Nephron (organoid): ENCODE results near the gene RAB25.

ENCODE experiments used
- H3K27ac Mint-ChIP-seq, 3 experiments: 2 replicates each; pipeline ENCODE4 v1.8.0; 2020; ENCODE audit warnings: mixed read lengths in 3 of 3, mild to moderate bottlenecking in 2 of 3, moderate library complexity in 1 of 3
- H3K27me3 Mint-ChIP-seq: 2 replicates; pipeline ENCODE4 v1.8.0; 2021; ENCODE audit warnings: low read depth, mild to moderate bottlenecking, moderate library complexity, mixed read lengths
- H3K36me3 Mint-ChIP-seq: 2 replicates; pipeline ENCODE4 v1.8.0; 2020; ENCODE audit warnings: low read depth, mixed read lengths
- H3K4me1 Mint-ChIP-seq: 2 replicates; pipeline ENCODE4 v1.8.0; 2020; ENCODE audit warnings: mixed read lengths
- H3K4me3 Mint-ChIP-seq, 3 experiments: 2 replicates each; pipeline ENCODE4 v1.8.0; 2020; ENCODE audit warnings: mild to moderate bottlenecking in 3 of 3, mixed read lengths in 3 of 3, moderate library complexity in 2 of 3
- H3K9me3 Mint-ChIP-seq: 2 replicates; pipeline ENCODE4 v1.8.0; 2020; ENCODE audit warnings: mixed read lengths
- TF ChIP-seq, protein P1 (sequence below), 3 experiments: fragments of 200-600 bp; sonication (generic); IDR thresholded peaks; one replicate each; pipeline ENCODE4 v1.5.0; 2021; ENCODE audit warnings: antibody characterized with exemption in 3 of 3; ENCODE audit not compliant: unreplicated experiment in 3 of 3

Gene RAB25

DNA sequence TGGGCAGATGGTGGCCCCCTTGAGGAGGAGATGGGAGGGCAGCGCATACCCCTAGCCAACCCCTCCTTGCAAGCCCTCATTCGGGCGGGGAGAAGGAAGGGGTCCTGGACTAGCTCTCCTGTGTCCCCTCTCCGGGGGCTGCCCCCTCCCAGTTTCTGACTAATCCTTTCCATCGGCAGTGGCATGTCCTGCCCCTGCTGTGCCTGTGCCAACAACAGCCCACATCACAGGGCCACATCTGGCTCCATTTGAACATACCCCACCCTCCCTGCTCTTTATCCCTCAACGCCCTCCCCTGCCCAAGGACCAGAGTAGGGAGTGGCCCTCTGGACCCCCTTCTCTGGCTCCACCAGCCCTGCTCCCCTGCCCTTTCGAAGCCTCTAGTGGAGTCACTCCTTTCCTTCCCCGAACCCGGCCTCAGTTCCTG, 42.6 kb downstream of the RAB25 start:
- Mint-ChIP-seq H3K4me3 (peak overlapping the region in 1 of 3 experiments; percentile 74), H3K27me3 (no peaks in the 10 kb centered on the region)

DNA sequence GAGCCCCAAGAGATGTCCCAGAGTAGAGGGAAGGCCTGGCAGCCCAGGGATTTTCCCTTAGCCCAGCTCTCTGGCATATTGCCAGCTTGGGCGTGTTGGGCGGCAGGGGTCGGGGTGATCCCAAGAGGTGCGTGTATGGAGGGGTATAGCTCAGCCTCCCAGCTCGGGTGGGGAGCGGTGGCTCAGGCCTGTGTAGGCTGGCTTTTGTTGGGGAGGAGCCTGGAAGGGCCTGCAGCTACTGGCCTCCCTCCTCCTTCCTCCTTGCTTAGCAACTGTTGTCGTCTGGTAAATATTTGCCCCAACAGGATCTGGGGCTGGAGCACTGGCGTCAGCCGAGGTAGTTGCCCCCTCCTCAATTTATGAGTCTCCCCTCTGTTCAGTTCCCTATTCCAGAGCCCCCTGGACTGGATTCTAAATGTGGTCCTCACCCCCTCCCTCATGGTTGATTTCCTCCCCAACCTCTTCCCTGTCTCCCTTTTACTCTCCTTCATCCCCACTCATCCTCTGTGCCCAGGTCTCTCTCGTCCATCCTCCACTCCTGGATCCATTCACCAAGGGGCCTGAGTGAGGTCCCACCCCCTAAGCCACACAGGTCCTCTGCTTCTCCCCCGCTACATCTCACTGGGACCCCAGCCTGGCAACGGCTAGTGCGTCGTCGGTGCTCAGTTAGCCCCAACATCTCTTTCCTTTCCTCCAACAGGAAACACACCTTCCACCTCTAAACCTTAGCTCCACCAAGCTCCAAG, 43.3 kb downstream of the RAB25 start:
- no peaks in the 10 kb centered on the region for H3K9me3 Mint-ChIP-seq
- H3K27ac Mint-ChIP-seq: peak overlapping the region; percentile 95 to 96 (median 96)
- TF ChIP-seq, protein P1, sequence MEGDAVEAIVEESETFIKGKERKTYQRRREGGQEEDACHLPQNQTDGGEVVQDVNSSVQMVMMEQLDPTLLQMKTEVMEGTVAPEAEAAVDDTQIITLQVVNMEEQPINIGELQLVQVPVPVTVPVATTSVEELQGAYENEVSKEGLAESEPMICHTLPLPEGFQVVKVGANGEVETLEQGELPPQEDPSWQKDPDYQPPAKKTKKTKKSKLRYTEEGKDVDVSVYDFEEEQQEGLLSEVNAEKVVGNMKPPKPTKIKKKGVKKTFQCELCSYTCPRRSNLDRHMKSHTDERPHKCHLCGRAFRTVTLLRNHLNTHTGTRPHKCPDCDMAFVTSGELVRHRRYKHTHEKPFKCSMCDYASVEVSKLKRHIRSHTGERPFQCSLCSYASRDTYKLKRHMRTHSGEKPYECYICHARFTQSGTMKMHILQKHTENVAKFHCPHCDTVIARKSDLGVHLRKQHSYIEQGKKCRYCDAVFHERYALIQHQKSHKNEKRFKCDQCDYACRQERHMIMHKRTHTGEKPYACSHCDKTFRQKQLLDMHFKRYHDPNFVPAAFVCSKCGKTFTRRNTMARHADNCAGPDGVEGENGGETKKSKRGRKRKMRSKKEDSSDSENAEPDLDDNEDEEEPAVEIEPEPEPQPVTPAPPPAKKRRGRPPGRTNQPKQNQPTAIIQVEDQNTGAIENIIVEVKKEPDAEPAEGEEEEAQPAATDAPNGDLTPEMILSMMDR (IDR thresholded peaks at IDR 0.05; ENCODE audit: unreplicated experiment in 3 of 3): no peak
- peaks cover 12% of the 10 kb centered on the region for H3K36me3 Mint-ChIP-seq
- no peaks in the 10 kb centered on the region for H3K27me3 Mint-ChIP-seq
- H3K4me3 Mint-ChIP-seq: peak overlapping the region; percentile 51 to 74 (median 55)
- H3K4me1 Mint-ChIP-seq: peaks cover 87% of the 10 kb centered on the region

More for the DNA sequence above, 42.6 kb downstream of the RAB25 start:
- Mint-ChIP-seq H3K27ac (peak overlapping the region; percentile 95 to 96 (median 96)), H3K9me3 (no peaks in the 10 kb centered on the region), H3K36me3 (peaks cover 14% of the 10 kb centered on the region), H3K4me1 (peaks cover 81% of the 10 kb centered on the region)
- TF ChIP-seq, protein P1 (IDR thresholded peaks at IDR 0.05; ENCODE audit: unreplicated experiment in 3 of 3): no peak

DNA sequence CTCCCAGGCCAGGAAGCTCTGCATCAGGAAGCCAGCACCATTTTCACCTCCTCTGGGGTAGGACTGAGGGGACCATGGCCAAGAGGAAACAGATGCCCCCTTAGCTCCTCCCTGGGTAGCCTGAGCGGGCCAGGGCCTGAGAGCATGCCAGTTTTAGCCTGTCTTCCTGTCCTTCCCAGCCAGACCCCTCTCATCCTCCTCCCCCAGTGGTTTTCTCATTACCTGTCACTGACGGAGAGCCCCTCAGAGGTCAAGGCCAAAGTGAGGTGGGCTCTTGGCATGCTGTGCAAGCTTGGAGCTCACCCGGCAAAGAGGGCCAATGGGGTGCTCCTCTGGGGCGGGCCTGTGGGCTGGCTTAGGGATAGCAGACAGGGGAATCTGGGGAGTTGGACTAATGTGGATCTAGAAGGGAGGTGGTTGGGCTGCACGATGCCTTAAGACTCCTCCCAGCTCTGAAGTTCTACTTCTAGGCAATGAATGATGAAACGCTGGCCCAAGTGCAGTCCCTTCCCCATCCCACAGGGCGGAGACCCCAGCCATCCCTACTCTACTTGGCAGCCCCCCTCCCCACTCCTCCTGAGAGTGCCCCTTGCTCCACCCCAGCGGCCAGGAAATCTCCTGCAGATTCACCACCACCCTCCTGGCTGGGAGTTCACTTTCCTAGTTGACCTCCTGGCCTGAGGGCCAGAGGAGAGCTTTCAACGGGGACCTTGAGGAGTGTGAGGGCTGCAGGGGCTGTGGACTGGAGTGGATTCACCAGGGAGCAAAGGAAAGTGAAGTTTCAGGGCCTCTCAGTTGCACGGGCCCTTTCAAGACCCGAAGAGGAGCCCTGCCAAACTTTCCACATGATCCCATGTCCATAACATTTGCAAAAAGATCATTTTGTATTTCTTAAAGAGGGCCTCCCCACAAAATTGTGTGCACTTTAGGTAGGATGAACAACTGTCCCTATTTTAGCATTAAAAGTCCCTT, 44.2 kb downstream of the RAB25 start:
- Mint-ChIP-seq H3K9me3 (no peaks in the 10 kb centered on the region), H3K4me3 (peak overlapping the region; percentile 74 to 78 (median 76)), H3K27me3 (no peaks in the 10 kb centered on the region), H3K27ac (peak overlapping the region; percentile 95 to 96 (median 96)), H3K36me3 (peaks cover 15% of the 10 kb centered on the region), H3K4me1 (peaks cover 92% of the 10 kb centered on the region)
- TF ChIP-seq, protein P1 (IDR thresholded peaks at IDR 0.05; ENCODE audit: unreplicated experiment in 3 of 3): no peak

DNA sequence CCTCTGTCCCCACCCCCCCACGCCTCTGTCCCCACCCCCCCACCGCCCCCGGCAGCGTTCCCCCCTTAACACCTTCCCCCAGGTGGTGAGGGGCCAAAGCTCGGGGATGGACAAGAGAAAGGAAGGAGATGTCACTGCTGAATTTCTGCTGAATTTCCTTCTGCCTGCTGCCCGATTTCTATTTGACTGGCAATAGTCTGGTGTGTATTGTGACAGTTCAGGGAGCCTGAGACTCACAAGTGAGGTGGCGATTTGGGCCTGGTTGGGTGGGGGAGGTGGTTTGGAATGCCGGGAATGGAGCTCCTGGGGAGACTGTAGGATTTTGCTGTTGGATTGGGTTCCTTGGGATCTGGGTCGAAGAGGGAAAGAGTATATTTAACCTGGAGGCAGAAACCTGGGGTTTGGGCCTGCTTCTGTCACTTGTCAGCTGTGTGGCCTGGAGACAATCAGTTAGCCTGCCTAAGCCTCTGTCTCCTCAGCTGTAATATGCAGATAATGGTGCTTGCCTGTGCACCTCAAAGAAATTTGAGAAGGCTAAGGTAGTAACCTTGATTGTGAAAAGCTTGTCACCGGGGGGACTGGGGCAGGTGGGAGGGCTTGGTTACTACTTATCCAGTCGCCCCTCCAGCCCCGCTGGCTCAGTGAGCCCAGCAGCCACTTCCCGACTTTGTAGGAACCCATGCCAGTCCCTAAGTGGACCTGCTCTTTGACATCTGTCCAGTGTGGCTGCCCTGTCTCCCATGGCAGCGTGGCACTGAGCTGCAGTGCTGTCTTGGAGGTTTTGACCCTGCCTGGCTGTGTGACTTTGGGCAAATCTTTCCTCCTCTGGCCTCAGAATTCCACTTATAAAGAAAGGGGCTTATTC, 45.9 kb downstream of the RAB25 start:
- Mint-ChIP-seq H3K4me3 (peak overlapping the region; percentile 73 to 76 (median 75)), H3K9me3 (no peaks in the 10 kb centered on the region), H3K27me3 (no peaks in the 10 kb centered on the region), H3K27ac (peak overlapping the region; percentile 95 to 96 (median 96)), H3K36me3 (peaks cover 7% of the 10 kb centered on the region), H3K4me1 (peaks cover 82% of the 10 kb centered on the region)
- TF ChIP-seq, protein P1 (IDR thresholded peaks at IDR 0.05; ENCODE audit: unreplicated experiment in 3 of 3): no peak

DNA sequence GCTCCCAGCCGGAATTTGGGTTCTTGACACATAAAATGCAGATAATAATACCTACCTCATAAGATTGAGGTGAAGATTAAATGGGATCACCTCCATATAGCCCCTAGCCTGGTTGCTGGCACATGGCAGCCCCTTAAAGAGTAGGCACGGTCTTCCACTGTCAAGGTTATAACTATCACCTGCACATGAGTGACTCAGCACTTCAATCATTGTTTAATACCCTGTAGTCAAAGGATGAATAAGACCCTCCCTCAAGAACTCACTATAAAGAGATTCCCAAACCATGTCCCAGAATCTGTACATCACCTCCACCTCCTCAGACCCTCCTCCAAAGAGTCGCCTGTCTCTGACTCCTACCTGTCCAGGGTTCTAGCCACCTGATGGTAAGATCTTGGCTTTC, 47.1 kb downstream of the RAB25 start:
- TF ChIP-seq, protein P1 (IDR thresholded peaks at IDR 0.05; ENCODE audit: unreplicated experiment in 3 of 3): no peak
- Mint-ChIP-seq H3K9me3 (no peaks in the 10 kb centered on the region), H3K4me3 (peak overlapping the region in 2 of 3 experiments; percentile 17 to 28), H3K27me3 (no peaks in the 10 kb centered on the region), H3K36me3 (peaks cover 7% of the 10 kb centered on the region), H3K27ac (peak overlapping the region; percentile 60 to 95 (median 88)), H3K4me1 (peaks cover 83% of the 10 kb centered on the region)
